ENCODE measurements around the gene SH3BGRL.
A peak's percentile ranks its signal among the peaks of the same experiment; 100 is the strongest.
"Not testable (repeated sequence)": the region's sequence is repeated elsewhere in the genome, so short reads cannot be mapped to it uniquely, and the experiment has no call there.

The SH3BGRL gene

GRCh38 chrX:81286608-81287007, 84.7 kb downstream of the SH3BGRL start:
- no peak for TF ChIP-seq POLR2A (IDR thresholded peaks at IDR 0.05; ENCODE audit: low read length)
- TF ChIP-seq GATA1 (IDR thresholded peaks at IDR 0.05; ENCODE audit: low read depth, low read length) = no peak
- no peak for DNase-seq

DNA sequence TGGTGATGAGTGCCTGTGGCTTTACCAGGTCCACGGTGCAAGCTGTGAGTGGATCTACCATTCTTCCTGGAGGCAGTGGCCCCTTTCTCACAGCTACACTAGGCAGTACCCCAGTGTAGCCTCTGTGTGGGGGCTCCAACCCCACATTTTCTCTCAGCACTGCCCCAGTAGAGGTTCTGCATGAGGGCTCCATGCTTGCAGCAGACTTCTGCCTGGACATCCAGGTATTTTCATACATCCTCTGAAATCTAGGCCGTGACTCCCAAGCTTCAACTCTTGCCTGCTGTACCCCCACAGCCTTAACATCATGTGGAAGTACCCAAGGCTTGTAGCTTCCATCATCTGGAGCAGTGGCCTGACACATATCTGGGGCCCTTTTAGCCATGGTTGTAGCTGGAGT, 90.1 kb downstream of the SH3BGRL start:
- TF ChIP-seq GATA1 (IDR thresholded peaks at IDR 0.05; ENCODE audit: low read depth, low read length) = no peak
- no peak for TF ChIP-seq POLR2A (IDR thresholded peaks at IDR 0.05; ENCODE audit: low read length)
- peak; percentile 0 for DNase-seq

GRCh38 chrX:81294101-81294500, 92.2 kb downstream of the SH3BGRL start:
- DNase-seq = no peak
- TF ChIP-seq GATA1 (IDR thresholded peaks at IDR 0.05; ENCODE audit: low read depth, low read length) = no peak
- TF ChIP-seq POLR2A (IDR thresholded peaks at IDR 0.05; ENCODE audit: low read length) = no peak

DNA sequence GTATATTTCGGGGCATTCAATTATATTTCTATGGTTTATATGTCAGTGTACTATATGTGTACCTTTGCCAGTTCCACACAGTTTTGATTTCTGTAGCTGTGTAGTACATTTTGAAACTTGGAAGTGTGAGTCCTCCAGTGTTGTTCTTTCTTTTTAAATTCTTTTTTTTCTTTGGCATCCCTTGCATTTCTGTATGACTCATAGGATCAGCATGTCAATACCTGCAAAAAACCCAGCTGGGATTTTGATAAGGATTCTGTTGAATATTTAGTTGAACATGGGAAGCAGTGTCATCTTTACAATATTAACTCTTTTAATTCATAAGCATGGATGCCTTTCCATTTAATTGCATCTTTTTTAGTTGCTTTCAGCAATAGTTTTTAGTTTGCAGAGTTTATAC, 100.0 kb downstream of the SH3BGRL start:
- TF ChIP-seq POLR2A (IDR thresholded peaks at IDR 0.05; ENCODE audit: low read length) (no peak), GATA1 (IDR thresholded peaks at IDR 0.05; ENCODE audit: low read depth, low read length) (no peak)
- no peak for DNase-seq

GRCh38 chrX:81304563-81304962, 102.7 kb downstream of the SH3BGRL start:
- no peak for DNase-seq
- no peak for TF ChIP-seq GATA1 (IDR thresholded peaks at IDR 0.05; ENCODE audit: low read depth, low read length)
- no peak for TF ChIP-seq POLR2A (IDR thresholded peaks at IDR 0.05; ENCODE audit: low read length)

- TF ChIP-seq POLR2A (IDR thresholded peaks at IDR 0.05; ENCODE audit: low read length) (no peak), GATA1 (IDR thresholded peaks at IDR 0.05; ENCODE audit: low read depth, low read length) (no peak)
- DNase-seq = no peak
Measured at GRCh38 chrX:81305240-81305639, 103.3 kb downstream of the SH3BGRL start.

DNA sequence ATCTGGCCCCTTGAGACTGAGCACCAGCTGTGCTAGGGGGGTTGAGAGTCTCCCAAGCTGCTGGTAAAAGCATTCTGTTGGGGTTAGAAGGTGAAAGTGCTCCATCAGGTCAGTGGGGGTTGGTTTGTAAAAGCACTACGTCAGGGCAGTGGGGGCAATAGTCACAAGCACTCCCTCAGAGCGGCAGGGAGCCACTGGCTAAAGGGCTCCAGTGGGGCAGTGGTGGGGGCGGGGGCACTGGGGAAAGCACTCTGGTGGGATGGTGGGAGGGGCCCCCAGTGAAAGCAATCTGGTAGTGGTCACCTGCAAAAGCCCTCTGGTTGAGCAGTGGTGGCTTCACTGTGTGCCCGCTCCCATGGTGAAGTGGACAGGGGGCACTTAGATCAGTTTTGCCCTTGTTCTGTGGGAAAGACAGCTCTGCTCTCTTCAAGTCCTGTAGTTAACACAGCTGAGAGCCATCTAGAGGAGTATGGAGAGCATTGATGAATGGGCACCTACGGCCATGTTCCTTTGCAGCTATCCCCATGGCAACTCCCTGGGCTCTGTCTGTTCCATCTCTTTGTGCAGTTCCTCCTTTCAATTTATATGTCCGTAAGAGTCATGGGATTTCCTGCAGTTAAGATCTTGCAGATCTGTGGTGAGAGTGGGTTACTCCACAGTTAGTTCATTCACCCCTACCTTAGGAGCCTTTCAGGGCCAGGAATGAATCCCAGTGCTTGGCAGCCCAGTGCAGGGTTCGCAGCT, 106.4 kb downstream of the SH3BGRL start:
- TF ChIP-seq GATA1 (IDR thresholded peaks at IDR 0.05; ENCODE audit: low read depth, low read length) (no peak), POLR2A (IDR thresholded peaks at IDR 0.05; ENCODE audit: low read length) (no peak)
- DNase-seq = no peak

DNA sequence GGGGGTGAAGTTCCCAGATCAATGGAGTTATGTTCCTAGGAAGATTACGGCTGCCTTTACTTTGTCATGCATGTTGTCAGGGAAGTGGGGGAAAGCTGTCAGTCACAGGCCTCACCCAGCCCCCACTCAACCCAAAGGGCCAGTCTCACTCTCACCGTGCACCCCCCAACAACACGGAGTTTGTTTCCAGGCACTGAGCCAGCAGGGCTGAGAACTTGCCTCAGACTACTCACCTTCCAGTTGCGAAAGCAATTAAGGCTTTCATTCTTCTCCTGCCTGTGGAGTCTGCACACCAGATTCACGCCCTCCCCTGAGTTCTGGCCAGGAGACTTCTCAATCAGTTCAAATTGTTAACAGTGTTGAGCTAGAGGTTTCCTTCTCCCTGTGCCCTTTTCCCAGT, 114.3 kb downstream of the SH3BGRL start:
- TF ChIP-seq GATA1 (IDR thresholded peaks at IDR 0.05; ENCODE audit: low read depth, low read length) = no peak
- no peak for TF ChIP-seq POLR2A (IDR thresholded peaks at IDR 0.05; ENCODE audit: low read length)
- no peak for DNase-seq

GRCh38 chrX:81331653-81332052, 129.8 kb downstream of the SH3BGRL start:
- DNase-seq = not testable (repeated sequence)

GRCh38 chrX:81336455-81337152, 134.7 kb downstream of the SH3BGRL start:
- no peak for DNase-seq
- no peak for TF ChIP-seq POLR2A (IDR thresholded peaks at IDR 0.05; ENCODE audit: low read length)
- no peak for TF ChIP-seq GATA1 (IDR thresholded peaks at IDR 0.05; ENCODE audit: low read depth, low read length)

- DNase-seq = no peak
- TF ChIP-seq POLR2A (IDR thresholded peaks at IDR 0.05; ENCODE audit: low read length) (no peak), GATA1 (IDR thresholded peaks at IDR 0.05; ENCODE audit: low read depth, low read length) (no peak)
Measured at GRCh38 chrX:81337805-81338204, 135.9 kb downstream of the SH3BGRL start.

- no peak for TF ChIP-seq POLR2A (IDR thresholded peaks at IDR 0.05; ENCODE audit: low read length)
- no peak for TF ChIP-seq GATA1 (IDR thresholded peaks at IDR 0.05; ENCODE audit: low read depth, low read length)
- no peak for DNase-seq
Measured at GRCh38 chrX:81338924-81339323, 137.0 kb downstream of the SH3BGRL start.

DNA sequence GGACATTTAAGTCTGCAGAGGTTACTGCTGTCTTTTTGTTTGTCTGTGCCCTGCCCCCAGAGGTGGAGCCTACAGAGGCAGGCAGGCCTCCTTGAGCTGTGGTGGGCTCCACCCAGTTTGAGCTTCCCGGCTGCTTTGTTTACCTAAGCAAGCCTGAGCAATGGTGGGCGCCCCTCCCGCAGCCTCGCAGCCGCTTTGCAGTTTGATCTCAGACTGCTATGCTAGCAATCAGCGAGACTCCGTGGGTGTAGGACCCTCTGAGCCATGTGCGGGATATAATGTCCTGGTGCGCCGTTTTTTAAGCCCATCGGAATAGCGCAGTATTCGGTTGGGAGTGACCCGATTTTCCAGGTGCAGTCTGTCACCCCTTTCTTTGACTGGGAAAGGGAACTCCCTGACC, 143.4 kb downstream of the SH3BGRL start:
- DNase-seq = not testable (repeated sequence)

All from erythroblast (primary cell).